CMK (cell line): Measurements from ENCODE around the gene DARS1.

ENCODE experiments used
- DNase-seq: peaks from one replicate; pipeline ENCODE4 v3.0.0-alpha.2; 2010; ENCODE audit warnings: low read depth

DARS1 gene

DNA sequence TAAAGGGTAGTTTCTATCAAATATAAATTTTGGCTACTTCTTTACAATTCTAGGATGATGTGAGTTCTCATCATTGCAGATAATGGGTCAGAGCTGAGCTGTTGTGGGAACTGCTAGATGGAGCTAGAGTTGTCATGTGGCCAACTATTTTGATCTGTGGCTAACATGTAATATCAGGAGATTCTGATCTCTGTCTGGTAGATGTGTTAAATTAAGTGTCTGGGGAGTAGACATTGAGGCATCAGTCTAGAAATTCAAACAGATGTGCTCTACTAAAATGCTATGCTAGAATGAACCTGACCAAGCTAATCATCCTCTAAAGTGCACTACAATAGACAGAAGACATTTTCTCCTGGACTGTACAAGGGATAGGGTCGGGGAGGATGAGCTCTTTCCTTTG is 30.3 kb upstream of the DARS1 start:
- no peak for DNase-seq

DNA sequence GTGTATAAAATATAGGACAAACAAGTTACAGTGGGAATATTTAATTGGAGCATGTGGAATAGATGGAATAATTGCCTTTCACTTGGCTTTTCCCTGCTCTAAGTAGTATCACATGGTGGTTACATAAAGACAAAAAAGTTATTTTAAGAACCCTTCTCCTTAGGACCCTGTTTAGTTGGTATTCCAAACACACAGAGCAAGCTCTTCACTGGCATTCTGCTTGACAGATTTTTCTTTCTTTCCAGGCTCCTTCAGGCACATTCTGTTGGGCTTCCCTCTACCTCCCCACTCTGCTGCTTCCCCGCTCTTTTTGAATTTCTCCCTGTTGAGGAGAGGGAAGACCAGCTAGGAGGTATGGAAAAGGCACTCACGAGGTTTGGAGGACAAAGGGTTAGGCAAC is 29.0 kb upstream of the DARS1 start:
- DNase-seq = no peak

DNA sequence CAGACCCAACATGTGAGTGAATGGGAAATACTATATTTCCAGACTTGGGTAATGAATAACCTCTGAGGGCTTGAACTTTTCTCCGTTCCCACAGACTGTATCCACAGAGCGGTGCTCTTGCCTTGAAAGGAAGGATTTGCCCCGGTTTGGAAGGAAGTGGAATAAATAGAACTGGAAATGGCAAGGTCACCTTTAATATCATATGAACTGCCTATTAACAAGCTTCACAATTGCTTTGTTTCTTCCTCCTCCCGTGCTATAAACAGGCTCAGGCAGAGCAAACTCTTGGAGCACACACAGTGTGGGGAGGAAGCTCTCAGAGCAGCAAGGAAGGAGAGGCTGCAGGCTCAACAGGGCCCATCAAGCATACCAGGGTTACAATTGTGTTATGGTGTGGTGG is 28.5 kb upstream of the DARS1 start:
- DNase-seq = no peak

DNA sequence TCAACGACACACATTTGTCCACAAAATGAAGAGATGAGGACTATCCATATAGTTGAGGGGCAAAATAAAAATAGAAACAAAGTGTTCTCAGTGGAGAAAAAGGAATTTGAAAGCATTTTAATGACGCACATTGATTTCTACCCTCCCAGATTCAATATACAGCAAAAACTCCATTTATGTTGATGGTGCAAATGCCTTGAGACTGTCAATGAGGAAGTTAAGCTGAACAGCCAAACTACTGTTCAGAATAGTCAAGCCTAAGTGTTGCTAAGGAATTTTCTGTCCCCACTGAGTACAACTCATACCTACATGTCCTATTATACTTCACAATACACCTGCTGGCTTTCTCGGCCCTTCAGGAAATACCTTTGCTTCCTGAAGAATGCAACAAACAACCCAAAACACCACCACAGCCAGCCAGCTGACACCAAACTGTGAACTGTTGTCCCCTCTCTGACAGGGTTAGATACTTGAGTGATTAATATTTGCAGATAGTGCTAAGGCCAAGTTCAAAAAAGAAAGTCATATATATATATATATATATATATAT is 27.8 kb upstream of the DARS1 start:
- no peak for DNase-seq

DNA sequence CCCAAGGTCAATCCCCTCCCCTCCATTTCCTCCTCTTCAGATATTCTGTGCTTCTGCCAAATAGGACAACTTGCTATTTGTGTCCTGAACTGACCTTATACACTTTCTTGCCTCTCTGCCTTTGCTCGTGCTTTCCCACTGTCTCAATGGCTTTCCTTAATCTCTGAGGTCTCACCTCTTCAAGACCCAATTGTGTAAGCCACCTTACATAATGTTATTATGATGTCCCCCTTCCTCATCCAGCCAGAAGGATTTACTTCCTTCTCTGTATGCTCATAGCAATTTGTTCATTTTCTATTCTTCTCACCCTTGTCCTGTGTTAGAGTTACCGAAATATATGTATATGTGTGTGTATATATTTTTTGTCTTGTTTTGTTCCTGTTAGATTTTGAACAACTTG is 26.9 kb upstream of the DARS1 start:
- no peak for DNase-seq

DNA sequence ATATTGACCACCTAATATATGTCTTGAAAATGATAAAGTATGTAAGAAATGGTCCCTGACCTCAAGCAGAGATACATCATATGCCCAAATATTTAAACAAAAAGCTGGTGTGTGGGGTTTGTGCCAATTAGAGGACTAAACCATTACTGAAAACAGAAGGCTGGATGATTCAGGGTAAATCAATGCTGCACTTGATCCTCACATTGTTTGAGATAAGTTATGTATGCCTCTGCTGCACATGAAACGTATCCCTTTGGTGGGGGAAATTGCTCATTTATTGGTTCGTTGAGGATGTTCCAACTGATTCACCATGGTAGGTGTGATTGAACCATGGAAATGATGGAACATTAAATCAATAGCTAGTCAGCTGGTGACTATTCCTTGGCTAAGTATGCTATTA is 24.7 kb upstream of the DARS1 start:
- no peak for DNase-seq

DNA sequence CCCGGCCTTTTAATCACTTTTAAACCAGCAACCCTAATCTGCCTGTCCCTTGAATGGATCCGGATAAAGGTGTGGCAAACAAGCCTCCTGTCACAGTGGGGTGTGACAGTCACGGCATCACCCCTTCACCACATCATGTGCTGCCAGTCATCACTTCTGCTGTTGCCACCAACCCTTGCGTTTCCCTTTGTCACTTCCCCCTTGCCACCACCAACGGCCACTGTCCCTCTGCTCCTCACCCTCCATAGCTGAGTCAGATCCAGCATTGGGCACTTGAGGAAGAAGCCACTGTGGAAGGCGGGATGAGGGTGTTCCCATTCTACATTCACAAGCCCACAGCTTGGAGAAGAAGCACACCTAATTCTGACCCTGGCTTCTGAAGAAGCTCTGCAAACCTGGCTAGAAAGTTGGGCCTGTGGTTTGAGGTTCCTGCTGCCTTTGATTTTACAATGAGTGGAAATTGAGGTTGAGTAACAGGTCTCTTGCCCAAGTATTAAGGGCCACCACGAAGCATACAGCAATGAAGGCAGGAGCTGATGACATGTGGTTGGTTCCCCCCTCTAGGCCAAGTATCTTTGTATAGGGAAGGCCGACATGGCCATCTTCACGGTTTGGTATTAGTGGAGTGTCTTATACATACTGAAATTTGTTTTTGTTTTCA is 22.9 kb upstream of the DARS1 start:
- DNase-seq = peak; percentile 25

DNA sequence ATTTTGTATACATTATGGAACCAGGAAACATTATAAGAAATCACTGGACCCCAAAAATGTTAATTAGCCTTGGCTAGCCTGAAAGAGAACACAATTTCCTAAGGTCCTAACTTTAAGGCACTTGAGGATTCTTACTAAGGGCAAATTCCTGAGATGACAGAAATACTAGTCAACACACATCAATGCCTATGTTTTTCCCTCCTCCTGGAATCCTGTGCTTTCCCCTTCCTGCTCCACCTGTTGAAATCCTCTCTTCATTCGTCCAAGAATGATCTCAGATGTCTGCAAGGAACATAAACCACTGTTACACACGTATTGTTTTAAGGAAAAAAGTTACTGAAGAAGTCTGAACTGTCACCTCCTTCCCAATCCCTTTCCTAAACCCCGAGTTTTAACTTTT is 21.2 kb upstream of the DARS1 start:
- no peak for DNase-seq

DNA sequence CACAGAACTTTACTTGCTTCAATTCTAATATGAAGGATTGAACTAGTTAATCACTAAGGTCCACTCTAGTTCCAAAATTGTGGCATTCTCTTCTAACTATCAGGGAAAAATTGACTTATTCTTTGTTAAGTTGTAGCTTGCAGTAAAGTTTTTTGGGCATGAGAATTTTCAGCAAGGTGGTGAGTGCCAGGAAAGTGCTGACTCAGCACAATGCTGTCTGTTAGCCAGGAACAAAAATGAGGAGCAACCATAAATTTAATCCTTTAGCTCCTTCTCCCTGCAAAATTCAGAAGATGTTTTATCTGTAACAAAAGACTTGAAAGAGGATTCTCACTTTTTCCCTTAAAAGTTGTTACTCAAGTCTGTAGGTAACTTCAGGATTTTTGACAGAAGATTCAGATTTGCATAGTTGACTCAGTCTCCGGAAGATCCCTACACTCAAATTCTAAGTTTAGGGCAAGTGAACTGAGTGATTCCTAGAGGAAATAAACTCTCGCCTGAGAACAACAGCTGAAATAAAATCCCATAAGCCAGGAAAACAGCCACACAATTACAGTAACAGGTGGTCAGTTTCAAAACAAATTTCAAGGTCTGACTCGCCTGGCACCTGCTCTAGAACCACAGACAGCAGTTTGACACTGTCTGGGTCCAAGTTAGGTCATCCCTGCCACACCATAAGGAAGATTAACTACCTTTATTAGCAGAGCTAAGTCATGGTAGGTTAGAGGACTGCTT is 20.2 kb upstream of the DARS1 start:
- DNase-seq = no peak

DNA sequence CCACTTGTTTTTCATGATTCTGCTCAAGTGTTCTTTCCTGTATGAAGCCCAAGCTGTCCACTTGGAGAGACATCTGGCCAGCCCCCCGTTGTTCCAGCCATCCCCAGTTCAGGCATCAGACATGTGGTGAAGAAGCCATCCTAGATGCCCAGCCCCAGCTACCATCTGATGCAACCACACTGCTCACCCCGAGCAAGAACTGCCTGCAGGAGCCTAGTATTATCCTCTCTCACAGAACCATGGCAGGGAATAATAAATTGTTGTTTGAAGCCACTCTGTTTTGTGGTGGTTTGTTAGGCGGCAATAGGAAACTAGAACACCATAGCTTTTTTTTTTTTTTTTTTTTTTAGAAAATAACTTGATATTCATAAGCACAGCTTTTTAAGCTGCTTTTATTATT is 19.5 kb upstream of the DARS1 start:
- no peak for DNase-seq

DNA sequence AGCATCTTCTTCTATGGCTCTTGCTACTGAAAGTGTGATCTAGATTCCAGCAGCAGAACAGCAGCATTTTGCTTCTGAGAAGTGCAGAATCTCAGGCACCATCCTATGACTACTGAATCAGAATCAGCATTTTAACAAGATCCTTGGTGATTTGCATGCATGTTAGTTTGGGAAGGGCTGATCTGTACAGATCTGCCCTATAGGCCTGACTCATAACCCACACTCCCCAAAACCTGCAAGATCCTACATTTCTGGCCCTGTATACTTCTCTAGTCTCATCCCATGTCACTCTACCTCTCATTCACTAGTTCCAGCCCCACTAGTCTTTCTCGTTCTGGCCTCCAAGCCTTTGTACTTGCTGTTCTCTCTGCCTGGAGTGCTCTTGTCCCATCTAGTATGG is 15.7 kb upstream of the DARS1 start:
- no peak for DNase-seq

DNA sequence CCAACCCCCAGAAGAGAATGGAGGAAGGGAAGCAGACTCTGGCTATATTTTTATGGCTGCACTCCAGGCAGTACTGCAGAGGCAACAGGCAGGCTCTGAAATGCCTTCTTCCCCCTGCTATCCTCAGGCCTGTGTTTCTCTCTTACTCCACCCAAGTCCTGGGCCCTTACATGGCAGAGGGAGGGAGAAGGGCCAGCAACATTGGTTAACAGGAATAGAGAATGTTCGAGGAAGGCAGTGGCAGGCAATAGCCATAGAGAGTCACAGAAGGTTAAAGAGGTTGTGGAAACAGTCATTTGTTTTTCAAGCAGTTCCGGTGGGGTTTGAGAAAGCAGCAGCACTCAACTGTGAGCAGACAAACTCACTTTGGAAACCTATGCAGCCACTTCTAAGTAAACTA is 15.1 kb upstream of the DARS1 start:
- no peak for DNase-seq

DNA sequence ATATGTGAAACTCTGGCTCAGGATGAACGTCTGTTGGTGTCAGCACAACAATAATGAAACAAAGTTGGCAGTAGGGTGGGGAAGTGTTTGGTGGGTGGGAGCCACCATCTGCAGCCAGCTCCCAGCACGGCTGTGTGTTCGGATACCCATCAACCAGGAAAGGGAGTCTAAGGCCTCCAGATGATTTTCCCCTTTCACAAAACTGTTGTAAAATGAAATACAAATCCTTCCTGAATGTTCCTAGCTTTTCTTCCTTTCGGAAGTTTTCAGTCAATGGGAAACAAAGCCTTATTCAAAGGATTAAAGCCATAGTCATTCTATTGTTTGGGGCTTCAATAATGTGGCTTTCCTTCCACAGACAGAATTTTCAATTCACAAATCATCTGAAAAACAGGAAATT is 14.5 kb upstream of the DARS1 start:
- no peak for DNase-seq

DNA sequence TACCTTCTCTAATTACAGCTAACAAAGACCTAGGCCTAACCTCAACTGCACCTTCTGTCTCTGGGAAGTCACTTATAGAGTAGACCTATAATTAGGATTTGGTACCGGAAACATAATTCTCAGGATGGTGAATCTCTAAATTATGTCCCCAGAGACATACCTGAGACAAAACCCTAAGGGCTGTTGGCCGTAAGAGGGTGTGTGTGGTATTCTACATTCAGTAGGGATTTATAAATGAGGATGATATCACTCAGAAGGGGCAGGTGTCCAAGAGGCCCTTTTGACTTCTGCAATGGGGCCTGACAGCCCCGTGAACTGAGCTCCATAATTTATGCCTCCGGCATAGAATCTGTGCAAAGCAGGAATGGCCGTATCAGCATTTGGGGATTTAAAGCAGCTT is 13.5 kb upstream of the DARS1 start:
- DNase-seq = no peak

DNA sequence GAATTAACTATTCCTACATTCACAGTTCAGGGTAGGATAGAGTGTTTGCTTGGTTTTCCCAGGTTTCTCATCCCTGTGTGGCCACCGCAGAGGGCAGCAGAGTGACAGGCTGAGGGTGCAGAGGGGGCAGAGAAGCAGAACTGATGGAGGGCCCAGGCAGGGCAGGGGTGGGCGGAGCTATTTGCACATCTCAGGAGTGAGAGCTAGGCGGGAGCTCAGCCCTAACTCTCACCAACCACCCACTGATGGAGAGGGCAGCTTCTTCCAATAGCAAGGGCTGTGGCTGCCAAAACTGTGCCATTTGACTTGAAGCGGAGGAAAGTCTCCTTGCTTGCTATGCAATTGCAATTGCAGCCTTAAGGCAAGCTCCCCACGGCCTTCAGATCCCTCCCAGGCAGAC is 12.0 kb upstream of the DARS1 start:
- no peak for DNase-seq

DNA sequence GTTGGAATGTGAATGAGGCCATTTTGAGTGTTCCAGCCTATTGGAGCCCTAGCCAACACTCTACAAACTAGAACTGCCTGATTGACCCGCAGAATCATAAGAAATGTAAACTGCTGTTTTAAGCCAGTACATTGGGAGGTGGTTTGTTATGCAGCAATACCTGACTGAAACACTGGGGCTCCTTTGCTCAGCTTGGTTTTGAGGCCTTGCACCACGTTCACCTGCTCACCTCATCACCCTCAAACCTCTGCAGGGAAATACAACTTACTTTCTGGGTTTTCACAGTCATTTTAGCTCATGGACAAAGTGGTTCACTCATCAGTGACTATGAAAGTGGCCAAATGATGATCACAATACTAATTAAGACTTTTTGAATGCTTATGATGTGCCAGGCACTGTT is 10.9 kb upstream of the DARS1 start:
- no peak for DNase-seq

DNA sequence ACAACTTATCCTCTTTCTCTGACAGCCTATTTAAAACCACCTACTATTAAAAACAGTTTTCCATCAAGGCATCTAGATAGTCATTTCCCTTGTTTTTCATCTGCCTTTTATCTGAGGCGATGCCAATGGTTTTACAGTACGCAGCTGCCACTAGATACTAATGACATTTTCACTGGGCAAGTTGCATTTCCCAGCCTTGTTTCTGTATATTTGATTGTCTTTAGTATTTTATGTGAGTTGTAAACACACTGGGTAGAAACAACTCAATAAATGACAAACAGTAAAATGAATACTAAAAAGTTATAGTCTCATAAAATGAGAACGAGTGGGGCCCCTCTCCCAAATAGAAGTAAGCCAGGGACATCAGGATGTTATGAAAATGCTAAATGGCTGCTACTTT is 8.9 kb upstream of the DARS1 start:
- no peak for DNase-seq

DNA sequence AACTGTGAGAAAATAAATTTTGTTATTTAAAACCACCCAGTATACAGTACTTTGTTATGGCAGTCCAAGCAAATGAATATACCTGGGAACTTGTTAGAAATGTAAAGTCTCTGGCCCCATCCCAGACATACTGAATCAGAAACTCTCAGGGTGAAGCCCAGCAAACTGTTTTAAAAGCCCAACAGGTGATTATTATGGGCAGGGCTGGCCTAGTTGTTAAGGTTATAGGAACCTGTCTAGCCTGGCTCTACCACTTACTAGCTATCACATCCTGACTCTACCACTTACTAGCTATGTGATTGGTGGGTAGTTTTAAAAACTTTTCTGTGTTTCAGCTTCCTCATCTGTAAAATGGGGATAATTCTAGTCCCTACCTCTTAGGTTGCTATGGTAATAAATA is 8.0 kb upstream of the DARS1 start:
- no peak for DNase-seq

DNA sequence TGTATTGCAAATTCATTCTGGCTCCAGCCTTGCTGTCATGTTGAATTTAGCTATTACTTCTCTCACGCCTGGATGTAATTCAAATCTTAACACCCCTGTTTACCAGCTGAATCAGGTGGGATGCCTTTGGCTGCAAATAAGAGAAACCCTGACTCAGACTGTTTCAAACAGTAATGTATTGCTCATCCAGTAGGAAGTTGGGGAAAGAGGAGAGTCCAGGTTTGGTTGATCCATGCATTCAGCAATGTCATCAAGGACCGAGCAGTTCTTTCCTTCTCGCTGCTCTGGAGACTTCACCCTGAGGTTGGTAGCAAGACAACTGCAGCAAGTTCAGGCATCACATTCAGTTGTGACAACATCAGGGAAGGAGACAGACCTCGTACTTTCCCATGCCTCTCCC is 6.4 kb upstream of the DARS1 start:
- DNase-seq = no peak

DNA sequence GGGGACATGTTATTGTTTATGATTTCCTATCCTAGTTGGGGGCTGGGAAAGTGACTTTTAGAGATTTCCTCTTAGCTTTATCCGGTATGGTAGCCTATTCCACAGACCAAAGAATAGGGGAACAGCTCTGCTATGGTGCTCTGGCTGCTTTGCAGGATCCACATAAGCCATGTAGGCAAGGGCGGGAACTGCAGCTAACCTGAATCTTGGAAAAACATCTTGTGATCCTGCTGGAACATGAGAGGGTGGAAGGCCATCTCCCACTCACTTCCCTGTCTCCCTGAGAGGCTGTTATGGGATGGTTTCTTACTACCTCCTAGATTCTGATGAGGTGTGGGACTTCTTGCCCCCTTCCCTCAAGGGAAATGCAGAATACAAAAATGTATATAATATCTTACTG is 2.0 kb upstream of the DARS1 start:
- DNase-seq = no peak

DNA sequence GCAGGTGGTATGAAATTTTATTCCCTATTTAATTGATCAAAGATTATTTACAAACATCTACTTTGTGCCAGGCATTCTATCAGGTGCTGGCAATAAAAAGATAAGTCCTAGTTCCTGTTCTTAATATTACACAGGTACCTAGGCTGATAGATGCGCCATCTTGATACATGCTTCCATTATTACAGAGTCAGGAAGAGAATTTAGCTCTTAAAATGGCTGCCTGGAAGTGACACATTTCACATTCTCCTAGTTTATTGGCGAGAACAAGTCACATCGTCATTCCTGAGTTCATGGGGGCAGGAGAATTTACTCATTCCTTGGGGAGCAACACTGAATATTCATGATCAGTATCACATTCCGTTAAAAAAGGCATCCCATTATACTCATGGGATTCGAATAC is 1.1 kb upstream of the DARS1 start:
- DNase-seq = no peak

DNA sequence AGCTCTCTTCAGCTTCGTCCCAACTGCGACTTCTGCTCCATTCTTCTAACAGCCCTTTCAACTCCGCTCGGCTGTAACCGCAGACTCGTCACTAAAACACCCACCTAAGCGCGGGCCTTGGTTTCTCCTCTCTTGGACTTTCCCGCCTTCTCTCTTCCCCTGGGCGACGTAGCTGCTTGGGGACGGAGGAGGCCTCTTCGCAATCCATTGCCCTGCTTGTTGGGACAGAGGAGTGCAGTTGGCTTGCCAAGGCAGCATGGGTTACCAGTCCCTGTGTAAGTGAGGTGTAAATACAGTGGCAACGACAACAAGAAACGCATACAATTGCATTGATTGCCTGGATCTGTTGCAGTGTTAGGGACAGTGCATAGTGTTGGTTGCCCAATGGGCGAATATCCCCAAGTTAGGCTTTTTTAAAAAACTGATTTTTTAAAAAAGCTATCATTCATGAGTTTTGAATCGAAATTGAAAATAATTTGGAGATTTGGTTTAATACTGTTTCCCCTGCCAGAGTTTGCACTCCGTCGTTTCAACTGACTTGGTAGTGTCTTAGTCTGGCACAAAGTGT is 484 bp upstream of the DARS1 start:
- DNase-seq = no peak

DNA sequence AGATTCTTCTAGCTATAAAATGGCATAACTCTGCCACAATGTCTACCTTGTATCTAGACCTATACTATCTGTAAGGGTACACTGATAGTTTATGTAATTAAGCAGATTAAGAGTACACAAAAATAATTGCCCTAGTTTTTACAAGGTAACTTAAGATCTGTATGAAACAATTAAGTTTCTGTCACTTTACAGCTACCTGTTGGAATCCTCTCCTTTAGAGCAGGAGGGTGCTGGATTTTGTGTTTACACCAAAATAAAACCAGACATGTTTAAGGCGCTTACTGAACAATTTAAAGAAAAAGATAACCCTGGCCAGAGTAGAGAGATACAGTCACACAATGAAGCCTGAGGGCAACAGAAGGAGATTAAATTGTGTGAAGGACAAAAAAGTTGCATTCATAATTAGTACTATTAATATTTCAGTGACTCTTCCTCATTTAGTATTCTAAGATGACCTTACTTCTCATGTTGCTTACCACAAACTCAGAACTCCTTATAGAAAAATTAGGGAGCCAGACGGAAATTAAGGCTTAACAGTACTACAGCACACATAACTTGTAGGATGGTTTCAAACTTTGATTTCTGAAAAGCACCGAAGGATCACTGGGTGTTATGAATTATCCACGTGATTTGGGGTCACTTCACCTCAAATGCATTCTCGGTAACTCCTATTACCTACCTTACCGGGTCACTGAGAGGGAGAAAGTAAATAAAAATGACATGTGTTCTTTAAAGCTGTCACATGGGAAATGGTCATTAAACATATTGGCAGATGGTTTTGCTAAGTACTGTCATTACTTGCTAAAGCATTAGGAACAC is 1.0 kb downstream of the DARS1 start:
- DNase-seq = no peak
